GM10266 (cell line): ENCODE measurements around the gene KATNB1.
"Not testable (repeated sequence)": the region's sequence is repeated elsewhere in the genome, so short reads cannot be mapped to it uniquely, and the experiment has no call there.

Experiments
- DNase-seq: peaks from one replicate; pipeline ENCODE4 v3.0.0; 2012; ENCODE audit errors: extremely low spot score
- CTCF ChIP-seq: IDR thresholded peaks from 2 replicates; pipeline ENCODE4 v1.5.1; 2012; ENCODE audit warnings: mild to moderate bottlenecking, low read depth; ENCODE audit not compliant: control insufficient read depth, insufficient read depth; ENCODE audit errors: missing control alignments

The KATNB1 gene

GRCh38 chr16:57791195-57791892 lies 55.8 kb downstream of the KATNB1 start:
- no peak for DNase-seq
- no peak for TF ChIP-seq CTCF

- no peak for DNase-seq
- TF ChIP-seq CTCF, result no peak
These were observed 56.4 kb downstream of the KATNB1 start for GRCh38 chr16:57791893-57792461.

- DNase-seq, result no peak
- no peak for TF ChIP-seq CTCF
These were observed 59.4 kb downstream of the KATNB1 start for GRCh38 chr16:57794849-57795430.

GRCh38 chr16:57795431-57795878 lies 59.9 kb downstream of the KATNB1 start:
- peak; percentile 62 for TF ChIP-seq CTCF
- DNase-seq, result peak; percentile 75

GRCh38 chr16:57796014-57796413 lies 60.4 kb downstream of the KATNB1 start:
- not testable (repeated sequence) for DNase-seq

- TF ChIP-seq CTCF, result no peak
- no peak for DNase-seq
These were observed 61.6 kb downstream of the KATNB1 start for GRCh38 chr16:57797216-57797525.

GRCh38 chr16:57797526-57798266 lies 62.1 kb downstream of the KATNB1 start:
- no peak for DNase-seq
- TF ChIP-seq CTCF, result no peak
